HepG2 (cell line): ENCODE data around the gene KRTAP9-3. TPM values are rescaled to one million over a fixed set of nuclear protein-coding genes. Genes with fewer than 3 reads are reported as not detected.
"Not testable (repeated sequence)": the region's sequence is repeated elsewhere in the genome, so short reads cannot be mapped to it uniquely, and the experiment has no call there.

Experiments
- ATAC-seq: fragments of 200-7000 bp; cut with Tn5 transposase; 3 replicates; pipeline ENCODE4 v1.9.1; 2020; ENCODE audit warnings: mild to moderate bottlenecking, moderate library complexity
- BruUV-seq: library from RNA; stranded (reverse); fragments of 400-500 nt; replicated peaks from 2 replicates; lab custom pipeline; 2021; lab: Mats Ljungman, UMichigan
- CTCF ChIA-PET: fragments of 300-600 bp; formaldehyde crosslinking; extraction: SDS; loops from one replicate; lab custom pipeline; 2021; ENCODE audit warnings: low total read pairs, inconsistent platforms, low intra/inter-chr PET ratio; lab: Yijun Ruan, JAX
- POLR2A ChIA-PET: fragments of 350-600 bp; sonication (Branson Sonifier 250); formaldehyde crosslinking; loops from one replicate; lab custom pipeline; 2020; ENCODE audit warnings: antibody characterized with exemption, inconsistent platforms; lab: Yijun Ruan, JAX
- DNase-seq: peaks from one replicate; pipeline ENCODE4 v3.0.0-alpha.2; 2015; ENCODE audit warnings: low spot score
- FAIRE-seq: peaks from 3 replicates; lab custom pipeline; 2011; peaks lifted over from hg19 to GRCh38; lab: Jason Lieb, UNC
- H2AFZ ChIP-seq: one replicate; pipeline ENCODE4 v1.6.1; 2011; ENCODE audit warnings: low read length, inconsistent platforms
- H3K27ac ChIP-seq: fragments of 300-600 bp; 3 replicates; pipeline ENCODE4 v1.8.0; 2011; ENCODE audit warnings: mixed run types, mild to moderate bottlenecking, mixed read lengths, low read length, inconsistent platforms; ENCODE audit not compliant: insufficient read depth; ENCODE audit errors: extremely low read length
- H3K27me3 ChIP-seq, 2 experiments: fragments of 200-600 bp in 1 of 2; 2 replicates in 1 of 2; 3 replicates in 1 of 2; pipeline versions ENCODE4 v1.6.0 to v1.8.0; 2011; ENCODE audit warnings: low read length in 2 of 2, mild to moderate bottlenecking in 2 of 2, moderate library complexity in 2 of 2, inconsistent platforms in 1 of 2; ENCODE audit not compliant: insufficient read depth in 2 of 2, control insufficient read depth in 1 of 2
- H3K36me3 ChIP-seq, 2 experiments: fragments of 200-600 bp in 1 of 2; replicated peaks in 1 of 2; 2 replicates in 1 of 2; 3 replicates in 1 of 2; pipeline versions ENCODE4 v1.5.1 to v1.8.0; 2011; ENCODE audit warnings: low read length in 2 of 2, inconsistent platforms in 1 of 2; ENCODE audit not compliant: insufficient read depth in 2 of 2, control insufficient read depth in 1 of 2
- H3K4me1 ChIP-seq: 2 replicates; pipeline ENCODE4 v1.5.1; 2012; ENCODE audit warnings: low read length, inconsistent platforms; ENCODE audit not compliant: insufficient read depth
- H3K4me2 ChIP-seq: 2 replicates; pipeline ENCODE4 v1.6.0; 2011; ENCODE audit warnings: low read depth, low read length, inconsistent platforms
- H3K4me3 ChIP-seq, 3 experiments: fragments of 200-600 bp in 1 of 3; sonication (generic), shearing (Covaris generic) in 1 of 3; replicated peaks in 1 of 3; 2 replicates each; pipeline ENCODE4 v1.5.1; 2011 to 2016; ENCODE audit warnings: low read length in 3 of 3, inconsistent platforms in 2 of 3, low read depth in 2 of 3, mild to moderate bottlenecking in 2 of 3, control low read depth in 1 of 3, mixed read lengths in 1 of 3; ENCODE audit not compliant: insufficient read depth in 1 of 3
- H3K79me2 ChIP-seq: one replicate; pipeline ENCODE4 v1.6.1; 2011; ENCODE audit warnings: low read length, inconsistent platforms; ENCODE audit not compliant: insufficient read depth
- H3K9ac ChIP-seq: 2 replicates; pipeline ENCODE4 v1.6.0; 2011; ENCODE audit warnings: mild to moderate bottlenecking, low read depth, low read length, inconsistent platforms; ENCODE audit not compliant: insufficient read depth
- H3K9me3 ChIP-seq: 2 replicates; pipeline ENCODE4 v1.5.1; 2012; ENCODE audit warnings: mild to moderate bottlenecking, low read length
- H4K20me1 ChIP-seq: 2 replicates; pipeline ENCODE4 v1.6.0; 2011; ENCODE audit warnings: inconsistent platforms, mild to moderate bottlenecking, low read length, moderate library complexity; ENCODE audit not compliant: insufficient read depth
- CEBPG ChIP-seq: IDR thresholded peaks from 2 replicates; pipeline ENCODE4 v1.6.1; 2016
- FOXA1 ChIP-seq, 2 experiments: fragments of 450-650 bp in 1 of 2; sonication (generic) in 1 of 2; formaldehyde crosslinking in 1 of 2; IDR thresholded peaks; 2 replicates each; pipeline versions ENCODE4 v1.4.0 to v1.6.1; 2016 to 2020; ENCODE audit warnings: missing genetic modification reagents in 1 of 2
- FOXK1 ChIP-seq: sonication (generic); formaldehyde crosslinking; IDR thresholded peaks from 2 replicates; pipeline ENCODE4 v1.4.0; 2020; ENCODE audit warnings: low read depth, missing genetic modification reagents, borderline replicate concordance
- HMG20A ChIP-seq: IDR thresholded peaks from 2 replicates; pipeline ENCODE4 v1.6.1; 2016; ENCODE audit warnings: borderline replicate concordance
- NFKB2 ChIP-seq: sonication (generic); formaldehyde crosslinking; IDR thresholded peaks from 2 replicates; pipeline ENCODE4 v1.4.0; 2020; ENCODE audit warnings: missing genetic modification reagents, borderline replicate concordance
- NONO ChIP-seq, 2 experiments: fragments of 450-650 bp in 1 of 2; sonication (generic) in 1 of 2; formaldehyde crosslinking in 1 of 2; IDR thresholded peaks in 1 of 2; conservative IDR thresholded peaks in 1 of 2; 2 replicates each; pipeline versions ENCODE4 v1.6.1 to v1.8.0; 2017 to 2022; ENCODE audit warnings: mild to moderate bottlenecking in 1 of 2, missing genetic modification reagents in 1 of 2, moderate library complexity in 1 of 2
- PHB2 ChIP-seq: fragments of 450-650 bp; IDR thresholded peaks from 2 replicates; pipeline ENCODE4 v1.6.1; 2018; ENCODE audit not compliant: partially characterized antibody
- PHF20 ChIP-seq: sonication (generic); formaldehyde crosslinking; IDR thresholded peaks from 2 replicates; pipeline ENCODE4 v1.5.0; 2020; ENCODE audit warnings: mild to moderate bottlenecking, missing genetic modification reagents
- PLRG1 ChIP-seq: fragments of 450-650 bp; conservative IDR thresholded peaks from 2 replicates; pipeline ENCODE4 v1.6.1; 2016
- PPARG ChIP-seq: conservative IDR thresholded peaks from 2 replicates; pipeline ENCODE4 v1.6.1; 2016; ENCODE audit warnings: missing biosample characterization, missing genetic modification reagents
- RBAK ChIP-seq: sonication (generic); formaldehyde crosslinking; IDR thresholded peaks from 2 replicates; pipeline ENCODE4 v1.5.1; 2020; ENCODE audit warnings: mild to moderate bottlenecking, missing genetic modification reagents
- SRSF9 ChIP-seq: fragments of 200-400 bp; formaldehyde crosslinking; IDR thresholded peaks from 2 replicates; pipeline ENCODE4 v1.6.1; 2018; ENCODE audit warnings: borderline replicate concordance, mild to moderate bottlenecking, low read depth, low read length; ENCODE audit not compliant: insufficient read depth, poor library complexity, severe bottlenecking
- SYNCRIP ChIP-seq: fragments of 200-400 bp; formaldehyde crosslinking; IDR thresholded peaks from 2 replicates; pipeline ENCODE4 v1.6.1; 2018; ENCODE audit warnings: mild to moderate bottlenecking, low read depth, low read length; ENCODE audit not compliant: insufficient read depth
- ZFAT ChIP-seq: sonication (generic); formaldehyde crosslinking; conservative IDR thresholded peaks from 2 replicates; pipeline ENCODE4 v1.8.1; 2023; ENCODE audit warnings: missing genetic modification reagents, inconsistent platforms
- ZIK1 ChIP-seq: sonication (generic); formaldehyde crosslinking; IDR thresholded peaks from 2 replicates; pipeline ENCODE4 v1.5.0; 2020; ENCODE audit warnings: mild to moderate bottlenecking, low read depth, missing genetic modification reagents, borderline replicate concordance
- ZNF383 ChIP-seq: sonication (generic); formaldehyde crosslinking; IDR thresholded peaks from 2 replicates; pipeline ENCODE4 v1.4.0; 2020; ENCODE audit warnings: missing genetic modification reagents, mild to moderate bottlenecking, borderline replicate concordance
- ZNF460 ChIP-seq: sonication (generic); formaldehyde crosslinking; IDR thresholded peaks from 2 replicates; pipeline ENCODE4 v1.5.1; 2020; ENCODE audit warnings: missing genetic modification reagents, mild to moderate bottlenecking, borderline replicate concordance
- WGBS: methylation state at CpG from one replicate; pipeline ENCODE4 v1.1.6; 2017; ENCODE audit warnings: low lambda C conversion rate; 5-methylcytosine and 5-hydroxymethylcytosine counted together
- in situ Hi-C: cut with HindIII; loops from 2 replicates; pipeline ENCODE4 v1.10.0; 2017; ENCODE audit warnings: low pct_unique_long_range_greater_than_20kb; ENCODE audit not compliant: extremely low pct_ligation_motif_present
- intact Hi-C: fragments of 100-400 bp; cut with micrococcal nuclease; formaldehyde crosslinking; loops from one replicate; pipeline ENCODE4 v1.10.0; 2022; ENCODE audit not compliant: unreplicated experiment
- polyA plus RNA-seq, 8 experiments: library from polyadenylated mRNA; depleted of rRNA in 3 of 8; stranded (reverse) in 7 of 8; unstranded in 1 of 8; fragments of >200 nt; fragmentation: Illumina TruSeq in 4 of 8; extraction: Trizol in 4 of 8; gene quantifications; 2 replicates each; pipeline versions ENCODE4 v1.2.1 to v1.2.3, GENCODE V29; 2011 to 2016; ENCODE audit warnings: low read depth in 4 of 8, missing spikeins in 1 of 8, mixed read lengths in 1 of 8; ENCODE audit not compliant: insufficient read depth in 1 of 8
- total RNA-seq, 5 experiments: library from RNA; depleted of rRNA; stranded (reverse); fragments of >200 nt; fragmentation: Illumina TruSeq; extraction: Trizol; gene quantifications; 2 replicates each; pipeline ENCODE4 v1.2.3, GENCODE V29; 2016; ENCODE audit warnings: low read depth in 1 of 5
- TF ChIP-seq, protein P1 (sequence below): sonication (generic); formaldehyde crosslinking; IDR thresholded peaks from 2 replicates; pipeline ENCODE4 v1.8.1; 2023; ENCODE audit warnings: missing genetic modification reagents, inconsistent platforms, borderline replicate concordance

Gene KRTAP9-3
- total and polyA plus RNA-seq, 2 of the 13 experiments (the other 11 are each of a cell fraction or from before 2014, with no cell fraction given), result not detected

- Histone ChIP-seq H3K27me3 (no peaks in the 10 kb centered on the region; a peak in 1 of 5 replicates), H2AFZ (no peak overlapping the region), H3K27ac (no peak overlapping the region), H3K4me3 (no peak overlapping the region), H3K9ac (no peak overlapping the region), H3K36me3 (no peaks in the 10 kb centered on the region), H3K9me3 (no peaks in the 10 kb centered on the region), H4K20me1 (no peaks in the 10 kb centered on the region), H3K4me2 (no peak overlapping the region), H3K4me1 (no peaks in the 10 kb centered on the region), H3K79me2 (no peaks in the 10 kb centered on the region)
- ATAC-seq (no peak), DNase-seq (no peak), FAIRE-seq (no peak)
- whole genome bisulfite sequencing, result no CpG with 5 or more reads among the region's 3 CpGs
- ChIA-PET CTCF (no interaction called here), POLR2A (no interaction called here)
- in situ Hi-C loops, result no loop called here
- intact Hi-C loops, result no loop called here
- TF ChIP-seq SRSF9 (no peak), PPARG (CRISPR knock-in tag) (no peak), FOXK1 (CRISPR knock-in tag) (no peak), NONO (IDR thresholded peaks at IDR 0.05) (no peak), NONO (CRISPR knock-in tag; conservative IDR thresholded peaks at IDR 0.05) (no peak), ZNF460 (CRISPR knock-in tag) (no peak), ZNF383 (CRISPR knock-in tag) (no peak), FOXA1 (IDR thresholded peaks at IDR 0.05) (no peak), FOXA1 (CRISPR knock-in tag; IDR thresholded peaks at IDR 0.05) (no peak), ZIK1 (CRISPR knock-in tag) (no peak), SYNCRIP (no peak), RBAK (CRISPR knock-in tag) (no peak), NFKB2 (CRISPR knock-in tag) (no peak), PHB2 (no peak), ZFAT (CRISPR knock-in tag) (no peak), PHF20 (CRISPR knock-in tag) (no peak), PLRG1 (no peak), CEBPG (CRISPR knock-in tag) (no peak), HMG20A (no peak)
- TF ChIP-seq, protein P1, sequence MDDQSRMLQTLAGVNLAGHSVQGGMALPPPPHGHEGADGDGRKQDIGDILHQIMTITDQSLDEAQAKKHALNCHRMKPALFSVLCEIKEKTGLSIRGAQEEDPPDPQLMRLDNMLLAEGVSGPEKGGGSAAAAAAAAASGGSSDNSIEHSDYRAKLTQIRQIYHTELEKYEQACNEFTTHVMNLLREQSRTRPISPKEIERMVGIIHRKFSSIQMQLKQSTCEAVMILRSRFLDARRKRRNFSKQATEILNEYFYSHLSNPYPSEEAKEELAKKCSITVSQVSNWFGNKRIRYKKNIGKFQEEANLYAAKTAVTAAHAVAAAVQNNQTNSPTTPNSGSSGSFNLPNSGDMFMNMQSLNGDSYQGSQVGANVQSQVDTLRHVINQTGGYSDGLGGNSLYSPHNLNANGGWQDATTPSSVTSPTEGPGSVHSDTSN (CRISPR knock-in tag), result no peak
- no TSS peak for BruUV-seq
These were observed 35.5 kb downstream of the KRTAP9-3 start for GRCh38 chr17:41267711-41268110.

DNA sequence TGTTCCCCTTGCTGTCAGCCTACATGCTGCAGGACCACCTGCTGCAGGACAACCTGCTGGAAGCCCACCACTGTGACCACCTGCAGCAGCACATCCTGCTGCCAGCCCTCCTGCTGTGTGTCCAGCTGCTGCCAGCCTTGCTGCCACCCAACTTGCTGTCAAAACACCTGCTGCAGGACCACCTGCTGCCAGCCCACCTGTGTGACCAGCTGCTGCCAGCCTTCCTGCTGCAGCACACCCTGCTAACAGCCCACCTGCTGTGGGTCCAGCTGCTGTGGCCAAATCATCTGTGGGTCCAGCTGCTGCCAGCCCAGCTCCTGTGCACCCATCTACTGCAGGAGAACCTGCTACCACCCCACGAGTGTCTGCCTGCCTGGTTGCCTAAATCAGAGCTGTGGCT lies 39.1 kb downstream of the KRTAP9-3 start:
- H3K27me3 ChIP-seq, H3K9me3 ChIP-seq, DNase-seq, H3K4me1 ChIP-seq, CTCF ChIA-PET, H3K79me2 ChIP-seq, BruUV-seq, H3K27ac ChIP-seq, H4K20me1 ChIP-seq, intact Hi-C loops, H3K4me2 ChIP-seq, ATAC-seq, FAIRE-seq, H2AFZ ChIP-seq, H3K9ac ChIP-seq, H3K36me3 ChIP-seq, in situ Hi-C loops, POLR2A ChIA-PET, H3K4me3 ChIP-seq: not testable (repeated sequence)
- no CpG with 5 or more reads among the region's 1 CpG for WGBS
